ENCODE measurements around the gene MAD1L1.

Gene MAD1L1

GRCh38 chr7:2159176-2159520 is 73.6 kb downstream of the MAD1L1 start:
- Histone ChIP-seq H3K27me3 (ENCODE audit: insufficient read depth, low read depth) (no peaks in the 10 kb centered on the region), H4K20me1 (ENCODE audit: insufficient read depth) (no peaks in the 10 kb centered on the region), H3K79me2 (ENCODE audit: insufficient read depth, low read depth) (no peaks in the 10 kb centered on the region), H3K4me1 (ENCODE audit: low read depth, poor library complexity, severe bottlenecking) (peaks cover 44% of the 10 kb centered on the region), H2AFZ (ENCODE audit: low read depth) (no peak overlapping the region), H3K9ac (no peak overlapping the region; the same call in 1 of the 2 replicates), H3K27ac (peak overlapping the region; percentile 81), H3K36me3 (ENCODE audit: insufficient read depth) (no peaks in the 10 kb centered on the region), H3K4me2 (peak overlapping the region; percentile 10; the same call in 1 of the 2 replicates), H3K4me3 (IDR thresholded peaks at IDR 0.05; ENCODE audit: insufficient read depth, low read depth, low read length) (no peak overlapping the region)
- no peak for TF ChIP-seq CTCF (conservative IDR thresholded peaks at IDR 0.05; ENCODE audit: low read depth, low read length)

- H3K27ac ChIP-seq: peak overlapping the region; percentile 81
- H2AFZ ChIP-seq (ENCODE audit: low read depth): no peak overlapping the region
- H3K4me1 ChIP-seq (ENCODE audit: low read depth, poor library complexity, severe bottlenecking): peaks cover 38% of the 10 kb centered on the region
- no peaks in the 10 kb centered on the region for H3K27me3 ChIP-seq (ENCODE audit: insufficient read depth, low read depth)
- no peaks in the 10 kb centered on the region for H3K79me2 ChIP-seq (ENCODE audit: insufficient read depth, low read depth)
- no peaks in the 10 kb centered on the region for H3K36me3 ChIP-seq (ENCODE audit: insufficient read depth)
- no peak overlapping the region for H3K4me3 ChIP-seq (IDR thresholded peaks at IDR 0.05; ENCODE audit: insufficient read depth, low read depth, low read length)
- no peak for TF ChIP-seq CTCF (conservative IDR thresholded peaks at IDR 0.05; ENCODE audit: low read depth, low read length)
- H3K9ac ChIP-seq: peak overlapping the region; percentile 12; the same call in 1 of the 2 replicates
- no peaks in the 10 kb centered on the region for H4K20me1 ChIP-seq (ENCODE audit: insufficient read depth)
- H3K4me2 ChIP-seq: peak overlapping the region; percentile 10; the same call in 1 of the 2 replicates
These were observed 74.2 kb downstream of the MAD1L1 start for GRCh38 chr7:2158331-2159175.

- H3K36me3 ChIP-seq (ENCODE audit: insufficient read depth): no peaks in the 10 kb centered on the region
- peak overlapping the region; percentile 81 for H3K27ac ChIP-seq
- no peak overlapping the region for H3K4me3 ChIP-seq (IDR thresholded peaks at IDR 0.05; ENCODE audit: insufficient read depth, low read depth, low read length)
- peak overlapping the region; percentile 15; the same call in 1 of the 2 replicates for H3K4me2 ChIP-seq
- H4K20me1 ChIP-seq (ENCODE audit: insufficient read depth): no peaks in the 10 kb centered on the region
- H3K27me3 ChIP-seq (ENCODE audit: insufficient read depth, low read depth): no peaks in the 10 kb centered on the region
- H2AFZ ChIP-seq (ENCODE audit: low read depth): no peak overlapping the region
- H3K79me2 ChIP-seq (ENCODE audit: insufficient read depth, low read depth): no peaks in the 10 kb centered on the region
- TF ChIP-seq CTCF (conservative IDR thresholded peaks at IDR 0.05; ENCODE audit: low read depth, low read length): no peak
- peaks cover 38% of the 10 kb centered on the region for H3K4me1 ChIP-seq (ENCODE audit: low read depth, poor library complexity, severe bottlenecking)
- H3K9ac ChIP-seq: peak overlapping the region; percentile 12; the same call in 1 of the 2 replicates
These were observed 75.1 kb downstream of the MAD1L1 start for GRCh38 chr7:2157473-2158279.

- no peak overlapping the region for H3K4me3 ChIP-seq (IDR thresholded peaks at IDR 0.05; ENCODE audit: insufficient read depth, low read depth, low read length)
- H3K4me1 ChIP-seq (ENCODE audit: low read depth, poor library complexity, severe bottlenecking): peaks cover 38% of the 10 kb centered on the region
- H3K36me3 ChIP-seq (ENCODE audit: insufficient read depth): no peaks in the 10 kb centered on the region
- TF ChIP-seq CTCF (conservative IDR thresholded peaks at IDR 0.05; ENCODE audit: low read depth, low read length): no peak
- H3K27ac ChIP-seq: peak overlapping the region; percentile 81
- peak overlapping the region; percentile 12; the same call in 1 of the 2 replicates for H3K9ac ChIP-seq
- no peaks in the 10 kb centered on the region for H3K79me2 ChIP-seq (ENCODE audit: insufficient read depth, low read depth)
- H4K20me1 ChIP-seq (ENCODE audit: insufficient read depth): no peaks in the 10 kb centered on the region
- H2AFZ ChIP-seq (ENCODE audit: low read depth): no peak overlapping the region
- H3K27me3 ChIP-seq (ENCODE audit: insufficient read depth, low read depth): no peaks in the 10 kb centered on the region
- H3K4me2 ChIP-seq: peak overlapping the region; percentile 15; the same call in 1 of the 2 replicates
These were observed 75.8 kb downstream of the MAD1L1 start for GRCh38 chr7:2156756-2157472.
